ENCODE data around the gene MAFG. TPM values are rescaled to one million over a fixed set of nuclear protein-coding genes. Genes with fewer than 3 reads are reported as not detected.
A peak's percentile ranks its signal among the peaks of the same experiment; 100 is the strongest.

MAFG gene
- total RNA-seq, 1 experiment from 2014 or later, result 31.7 TPM

GRCh38 chr17:81871387-81872230 is 55.9 kb downstream of the MAFG start:
- Histone ChIP-seq H3K36me3 (replicated peaks; ENCODE audit: control insufficient read depth, insufficient read depth, low read length) (peaks cover 1% of the 10 kb centered on the region), H3K4me3 (ENCODE audit: insufficient read depth, low read depth, low read length) (peak overlapping the region; percentile 91), H3K27me3 (ENCODE audit: control insufficient read depth, insufficient read depth, low read length) (no peaks in the 10 kb centered on the region)
- DNase-seq, result peak; percentile 99

GRCh38 chr17:81870981-81871386 is 56.6 kb downstream of the MAFG start, which contains the start of gene ARHGDIA:
TSS of gene ARHGDIA (minus strand) at chr17:81871337. CDS start at chr17:81869930, 1,407 bp downstream.
- no peak for DNase-seq
- H3K36me3 ChIP-seq (replicated peaks; ENCODE audit: control insufficient read depth, insufficient read depth, low read length), result peaks cover 2% of the 10 kb centered on the region
- H3K27me3 ChIP-seq (ENCODE audit: control insufficient read depth, insufficient read depth, low read length), result no peaks in the 10 kb centered on the region
- peak within 1 kb of the TSS; percentile 91 for H3K4me3 ChIP-seq (ENCODE audit: insufficient read depth, low read depth, low read length)

GRCh38 chr17:81870131-81870980 is 57.2 kb downstream of the MAFG start:
- H3K4me3 ChIP-seq (ENCODE audit: insufficient read depth, low read depth, low read length), result peak overlapping the region; percentile 78
- H3K27me3 ChIP-seq (ENCODE audit: control insufficient read depth, insufficient read depth, low read length), result no peaks in the 10 kb centered on the region
- H3K36me3 ChIP-seq (replicated peaks; ENCODE audit: control insufficient read depth, insufficient read depth, low read length), result peaks cover 6% of the 10 kb centered on the region
- DNase-seq, result peak; percentile 82

GRCh38 chr17:81869221-81870130 is 58.1 kb downstream of the MAFG start:
- H3K4me3 ChIP-seq (ENCODE audit: insufficient read depth, low read depth, low read length), result peak overlapping the region; percentile 78
- H3K36me3 ChIP-seq (replicated peaks; ENCODE audit: control insufficient read depth, insufficient read depth, low read length), result peaks cover 11% of the 10 kb centered on the region
- no peaks in the 10 kb centered on the region for H3K27me3 ChIP-seq (ENCODE audit: control insufficient read depth, insufficient read depth, low read length)
- peak; percentile 95 for DNase-seq

DNA sequence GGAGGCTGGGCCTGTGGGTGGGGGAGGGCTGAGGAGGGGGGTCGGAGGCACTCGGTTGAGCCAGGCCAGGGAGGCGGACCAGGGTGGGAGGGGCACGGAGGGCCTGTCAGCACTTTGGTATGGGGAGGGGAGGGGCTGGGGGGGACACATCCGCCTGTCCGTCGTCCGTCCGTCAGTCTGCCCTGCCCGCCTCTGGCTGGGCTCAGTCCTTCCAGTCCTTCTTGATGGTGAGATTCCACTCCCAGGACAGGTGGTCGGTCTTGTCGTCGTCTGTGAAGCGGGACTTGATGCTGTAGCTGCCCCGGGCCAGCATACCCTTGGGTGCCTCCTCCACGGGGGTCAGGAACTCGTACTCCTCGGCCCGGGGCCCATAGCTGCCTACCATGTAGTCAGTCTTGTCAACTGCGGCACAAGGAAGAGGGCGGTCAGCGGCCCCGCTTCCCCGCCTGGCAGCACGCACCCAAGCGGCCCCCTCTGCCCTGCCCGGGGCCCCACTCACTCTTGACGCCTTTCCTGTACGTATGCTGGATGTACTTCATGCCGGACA is 58.8 kb downstream of the MAFG start:
- peaks cover 15% of the 10 kb centered on the region for H3K36me3 ChIP-seq (replicated peaks; ENCODE audit: control insufficient read depth, insufficient read depth, low read length)
- no peak overlapping the region for H3K4me3 ChIP-seq (ENCODE audit: insufficient read depth, low read depth, low read length)
- H3K27me3 ChIP-seq (ENCODE audit: control insufficient read depth, insufficient read depth, low read length), result no peaks in the 10 kb centered on the region
- peak; percentile 86 for DNase-seq

Other genes starting within 250 kb of the MAFG start
- gene ARL16, start 243.9 kb downstream of the MAFG start, total RNA-seq (2014; rRNA removed; shearing (Covaris generic)), result 47.4 and 74.6 TPM in 2 replicates
- 119 and 133 TPM in 2 replicates for gene HGS, start 243.7 kb downstream of the MAFG start, total RNA-seq (2014; rRNA removed; shearing (Covaris generic))
- 32.3 and 35.9 TPM in 2 replicates for gene MRPL12, start 224.4 kb downstream of the MAFG start, total RNA-seq (2014; rRNA removed; shearing (Covaris generic))
- 50.6 and 56.7 TPM in 2 replicates for gene SLC25A10, start 215.5 kb downstream of the MAFG start, total RNA-seq (2014; rRNA removed; shearing (Covaris generic))
- 0.07 and 0.11 TPM in 2 replicates for gene GCGR, start 123.6 kb downstream of the MAFG start, total RNA-seq (2014; rRNA removed; shearing (Covaris generic))
- 180 and 204 TPM in 2 replicates for gene MCRIP1, start 94.4 kb downstream of the MAFG start, total RNA-seq (2014; rRNA removed; shearing (Covaris generic))
- not detected in 2 replicates for gene PPP1R27, start 92.7 kb downstream of the MAFG start, total RNA-seq (2014; rRNA removed; shearing (Covaris generic))
- gene P4HB, start 67.2 kb downstream of the MAFG start, total RNA-seq (2014; rRNA removed; shearing (Covaris generic)), result 421 and 528 TPM in 2 replicates
- gene ARHGDIA, start 56.4 kb downstream of the MAFG start, total RNA-seq (2014; rRNA removed; shearing (Covaris generic)), result 127 and 158 TPM in 2 replicates
- 195 and 271 TPM in 2 replicates for gene ALYREF, start 36.1 kb downstream of the MAFG start, total RNA-seq (2014; rRNA removed; shearing (Covaris generic))
- gene ANAPC11, start 36.0 kb downstream of the MAFG start, total RNA-seq (2014; rRNA removed; shearing (Covaris generic)), result 269 and 274 TPM in 2 replicates
- 0.85 and 0.94 TPM in 2 replicates for gene NPB, start 25.5 kb downstream of the MAFG start, total RNA-seq (2014; rRNA removed; shearing (Covaris generic))
- 21.0 and 37.0 TPM in 2 replicates for gene PCYT2, start 16.3 kb downstream of the MAFG start, total RNA-seq (2014; rRNA removed; shearing (Covaris generic))
- gene SIRT7, start 9.6 kb downstream of the MAFG start, total RNA-seq (2014; rRNA removed; shearing (Covaris generic)), result 19.0 and 21.4 TPM in 2 replicates
- 267 and 298 TPM in 2 replicates for gene PYCR1, start 9.6 kb upstream of the MAFG start, total RNA-seq (2014; rRNA removed; shearing (Covaris generic))
- 0.24 and 0.30 TPM in 2 replicates for gene MYADML2, start 19.5 kb upstream of the MAFG start, total RNA-seq (2014; rRNA removed; shearing (Covaris generic))
- gene NOTUM, start 33.5 kb upstream of the MAFG start, total RNA-seq (2014; rRNA removed; shearing (Covaris generic)), result 2.0 and 2.3 TPM in 2 replicates
- 62.1 and 65.8 TPM in 2 replicates for gene ASPSCR1, start 49.9 kb upstream of the MAFG start, total RNA-seq (2014; rRNA removed; shearing (Covaris generic))
- gene CENPX, start 95.1 kb upstream of the MAFG start, total RNA-seq (2014; rRNA removed; shearing (Covaris generic)), result 171 and 247 TPM in 2 replicates
- 45.2 and 46.5 TPM in 2 replicates for gene LRRC45, start 95.6 kb upstream of the MAFG start, total RNA-seq (2014; rRNA removed; shearing (Covaris generic))
- 155 and 175 TPM in 2 replicates for gene RAC3, start 103.9 kb upstream of the MAFG start, total RNA-seq (2014; rRNA removed; shearing (Covaris generic))
- gene DCXR, start 110.0 kb upstream of the MAFG start, total RNA-seq (2014; rRNA removed; shearing (Covaris generic)), result 72.7 and 110 TPM in 2 replicates
- gene RFNG, start 124.1 kb upstream of the MAFG start, total RNA-seq (2014; rRNA removed; shearing (Covaris generic)), result 43.0 and 50.8 TPM in 2 replicates
- 205 and 248 TPM in 2 replicates for gene GPS1, start 124.2 kb upstream of the MAFG start, total RNA-seq (2014; rRNA removed; shearing (Covaris generic))
- gene DUS1L, start 138.1 kb upstream of the MAFG start, total RNA-seq (2014; rRNA removed; shearing (Covaris generic)), result 114 and 129 TPM in 2 replicates
- gene FASN, start 170.5 kb upstream of the MAFG start, total RNA-seq (2014; rRNA removed; shearing (Covaris generic)), result 201 and 257 TPM in 2 replicates